ENCODE results near the gene RGN.
A peak's percentile ranks its signal among the peaks of the same experiment; 100 is the strongest.
"Not testable (repeated sequence)": the region's sequence is repeated elsewhere in the genome, so short reads cannot be mapped to it uniquely, and the experiment has no call there.

Gene RGN

GRCh38 chrX:47129157-47129898, 51.1 kb downstream of the RGN start:
- DNase-seq = peak; percentile 87

DNA sequence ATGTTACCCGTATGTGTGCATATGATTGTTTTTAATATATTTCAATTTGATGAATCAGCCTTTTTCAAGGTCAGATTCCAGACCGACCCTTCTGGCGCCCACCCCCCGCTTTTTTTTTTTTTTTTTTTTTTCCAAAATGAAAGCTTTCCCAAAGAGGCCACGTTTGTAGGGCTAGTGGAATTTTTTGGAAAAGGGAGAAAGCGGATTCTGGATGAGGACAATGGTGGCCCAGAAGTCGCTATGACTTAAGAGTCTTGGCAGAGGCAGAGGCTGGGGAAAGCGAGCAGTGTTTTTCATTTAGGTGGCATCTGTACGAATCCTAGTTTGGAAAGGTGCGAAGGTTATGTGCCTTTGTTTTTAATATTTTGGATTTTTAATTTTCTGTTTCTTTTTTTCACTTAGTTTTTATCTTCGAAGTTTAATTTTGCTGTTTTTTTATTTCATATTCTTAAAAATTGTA, 51.7 kb downstream of the RGN start:
- no peak for DNase-seq

GRCh38 chrX:47133493-47133892, 55.2 kb downstream of the RGN start:
- no peak for DNase-seq

- DNase-seq = not testable (repeated sequence)
These were observed 57.4 kb downstream of the RGN start for GRCh38 chrX:47135650-47136049.

- no peak for DNase-seq
These were observed 59.9 kb downstream of the RGN start for GRCh38 chrX:47138171-47138570.
